ENCODE measurements around the gene ECEL1.

- no peak for TF ChIP-seq CEBPB (IDR thresholded peaks at IDR 0.05; ENCODE audit: low read depth, low read length)
- no peak for TF ChIP-seq CTCF (conservative IDR thresholded peaks at IDR 0.05; ENCODE audit: low read depth, low read length)
- no peak for TF ChIP-seq SMC3 (IDR thresholded peaks at IDR 0.05; ENCODE audit: low read depth, low read length)
Measured at GRCh38 chr2:232492963-232493700, 5.5 kb upstream of the ECEL1 start.
